Measurements from ENCODE around the gene LDLRAD4. TPM values are rescaled to one million over a fixed set of nuclear protein-coding genes. Genes with fewer than 3 reads are reported as not detected.

The LDLRAD4 gene
- total RNA-seq, 1 experiment from 2014 or later, result 1.7 TPM

DNA sequence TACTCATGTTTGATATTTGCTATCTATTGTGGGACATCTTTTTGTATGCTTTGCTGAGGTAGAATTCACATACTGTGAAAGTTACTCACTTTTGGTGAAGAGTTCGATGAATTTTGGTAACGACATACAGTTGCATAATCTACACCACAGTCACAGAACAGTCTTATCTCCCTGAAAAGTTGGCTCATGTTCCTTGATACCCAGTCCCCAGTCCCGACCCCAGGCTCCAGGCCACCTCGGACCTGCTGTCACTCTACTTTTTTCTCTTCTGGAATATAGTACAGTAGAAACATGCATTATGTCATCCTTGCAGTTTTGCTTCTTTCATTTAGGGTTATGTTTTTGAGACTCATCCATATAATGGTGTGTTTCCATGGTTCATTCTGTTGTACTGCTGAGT is 316.1 kb downstream of the LDLRAD4 start:
- Histone ChIP-seq H3K36me3 (ENCODE audit: low read depth) (no peaks in the 10 kb centered on the region), H2AFZ (no peak overlapping the region), H3K9me2 (ENCODE audit: insufficient read depth) (no peaks in the 10 kb centered on the region), H3K4me1 (replicated peaks; ENCODE audit: insufficient read depth) (no peaks in the 10 kb centered on the region), H3K4me3 (no peak overlapping the region), H3K27me3 (ENCODE audit: insufficient read depth, low read depth) (peaks cover 89% of the 10 kb centered on the region), H4K20me1 (ENCODE audit: insufficient read depth) (no peaks in the 10 kb centered on the region; the same call in 1 of the 2 replicates), H3F3A (ENCODE audit: insufficient read depth, low read depth) (no peaks in the 10 kb centered on the region), H3K79me2 (ENCODE audit: low read depth) (no peaks in the 10 kb centered on the region), H3K27ac (no peak overlapping the region), H3K4me2 (no peak overlapping the region), H3K9me3 (ENCODE audit: insufficient read depth, low read depth) (0 out of 2 replicates have a peak, but pooled peaks cover 5% of the 10 kb centered on the region)
- BruUV-seq (replicated peaks), result no TSS peak
- CTCF ChIA-PET, result no interaction called here
- POLR2A ChIA-PET (ENCODE audit: unreplicated experiment), result no interaction called here
- no peak for DNase-seq
- intact Hi-C loops (cut with micrococcal nuclease; ENCODE audit: unreplicated experiment), result loop anchor here (10.0 kb wide), 1 partner anchor 370 kb away; no protein-coding TSS in a partner anchor
- no peak for TF ChIP-seq EZH2 (IDR thresholded peaks at IDR 0.05; ENCODE audit: low read depth)
- TF ChIP-seq, protein P1, sequence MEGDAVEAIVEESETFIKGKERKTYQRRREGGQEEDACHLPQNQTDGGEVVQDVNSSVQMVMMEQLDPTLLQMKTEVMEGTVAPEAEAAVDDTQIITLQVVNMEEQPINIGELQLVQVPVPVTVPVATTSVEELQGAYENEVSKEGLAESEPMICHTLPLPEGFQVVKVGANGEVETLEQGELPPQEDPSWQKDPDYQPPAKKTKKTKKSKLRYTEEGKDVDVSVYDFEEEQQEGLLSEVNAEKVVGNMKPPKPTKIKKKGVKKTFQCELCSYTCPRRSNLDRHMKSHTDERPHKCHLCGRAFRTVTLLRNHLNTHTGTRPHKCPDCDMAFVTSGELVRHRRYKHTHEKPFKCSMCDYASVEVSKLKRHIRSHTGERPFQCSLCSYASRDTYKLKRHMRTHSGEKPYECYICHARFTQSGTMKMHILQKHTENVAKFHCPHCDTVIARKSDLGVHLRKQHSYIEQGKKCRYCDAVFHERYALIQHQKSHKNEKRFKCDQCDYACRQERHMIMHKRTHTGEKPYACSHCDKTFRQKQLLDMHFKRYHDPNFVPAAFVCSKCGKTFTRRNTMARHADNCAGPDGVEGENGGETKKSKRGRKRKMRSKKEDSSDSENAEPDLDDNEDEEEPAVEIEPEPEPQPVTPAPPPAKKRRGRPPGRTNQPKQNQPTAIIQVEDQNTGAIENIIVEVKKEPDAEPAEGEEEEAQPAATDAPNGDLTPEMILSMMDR (conservative IDR thresholded peaks at IDR 0.05), result no peak

- H4K20me1 ChIP-seq (ENCODE audit: insufficient read depth), result no peaks in the 10 kb centered on the region; the same call in 1 of the 2 replicates
- H3K27me3 ChIP-seq (ENCODE audit: insufficient read depth, low read depth), result peaks cover 97% of the 10 kb centered on the region
- no peaks in the 10 kb centered on the region for H3K36me3 ChIP-seq (ENCODE audit: low read depth)
- CTCF ChIA-PET, result no interaction called here
- no peaks in the 10 kb centered on the region for H3K9me2 ChIP-seq (ENCODE audit: insufficient read depth)
- H3K4me1 ChIP-seq (replicated peaks; ENCODE audit: insufficient read depth), result no peaks in the 10 kb centered on the region
- BruUV-seq (replicated peaks), result no TSS peak
- no peak overlapping the region for H3K27ac ChIP-seq
- intact Hi-C loops (cut with micrococcal nuclease; ENCODE audit: unreplicated experiment), result loop anchor here (10.0 kb wide), 1 partner anchor 372 kb away; no protein-coding TSS in a partner anchor
- 0 out of 2 replicates have a peak, but pooled peaks cover 5% of the 10 kb centered on the region for H3K9me3 ChIP-seq (ENCODE audit: insufficient read depth, low read depth)
- no peak overlapping the region for H2AFZ ChIP-seq
- no peak overlapping the region for H3K4me2 ChIP-seq
- H3K4me3 ChIP-seq, result no peak overlapping the region
- no peaks in the 10 kb centered on the region for H3F3A ChIP-seq (ENCODE audit: insufficient read depth, low read depth)
- POLR2A ChIA-PET (ENCODE audit: unreplicated experiment), result no interaction called here
- no peaks in the 10 kb centered on the region for H3K79me2 ChIP-seq (ENCODE audit: low read depth)
- no peak for DNase-seq
- TF ChIP-seq EZH2 (IDR thresholded peaks at IDR 0.05; ENCODE audit: low read depth), result no peak
- TF ChIP-seq, protein P1 (conservative IDR thresholded peaks at IDR 0.05), result no peak
These were observed 318.0 kb downstream of the LDLRAD4 start for GRCh38 chr18:13536578-13536977.

DNA sequence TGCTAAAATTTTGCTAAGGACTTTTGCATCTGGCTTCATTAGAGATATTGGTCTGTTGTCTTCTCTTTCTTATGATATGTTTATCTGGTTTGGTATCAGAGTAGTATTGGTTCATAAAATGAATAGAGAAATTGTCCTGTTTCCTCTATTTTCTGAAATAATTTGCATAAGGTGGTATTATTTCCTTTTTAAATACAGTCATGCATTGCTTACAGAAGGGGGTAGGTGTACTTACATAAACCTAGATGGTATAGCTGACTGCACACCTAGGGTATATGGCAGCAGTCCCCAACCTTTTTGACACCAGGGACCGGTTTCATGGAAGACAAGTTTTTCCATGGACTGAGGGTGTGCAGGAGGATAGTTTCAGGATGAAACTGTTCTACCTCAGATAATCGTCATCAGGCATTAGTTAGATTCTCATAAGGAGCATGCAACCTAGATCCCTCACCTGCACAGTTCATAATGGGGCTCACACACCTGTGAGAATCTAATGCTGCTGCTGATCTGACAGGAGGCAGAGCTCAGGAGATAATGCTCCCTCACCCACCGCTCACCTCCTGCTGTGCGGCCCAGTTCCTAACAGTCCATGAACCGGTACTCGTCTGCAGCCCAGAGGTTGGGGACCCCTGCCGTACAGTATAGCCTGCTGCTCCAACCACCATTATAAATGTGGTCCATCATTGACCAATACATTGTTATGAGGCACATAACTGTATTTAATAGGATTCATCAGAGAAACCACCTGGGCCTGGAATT is 318.6 kb downstream of the LDLRAD4 start:
- no peaks in the 10 kb centered on the region for H3K79me2 ChIP-seq (ENCODE audit: low read depth)
- H3F3A ChIP-seq (ENCODE audit: insufficient read depth, low read depth), result no peaks in the 10 kb centered on the region
- 0 out of 2 replicates have a peak, but pooled peaks cover 5% of the 10 kb centered on the region for H3K9me3 ChIP-seq (ENCODE audit: insufficient read depth, low read depth)
- DNase-seq, result no peak
- H3K4me2 ChIP-seq, result no peak overlapping the region
- intact Hi-C loops (cut with micrococcal nuclease; ENCODE audit: unreplicated experiment), result loop anchor here (10.0 kb wide), 1 partner anchor 372 kb away; no protein-coding TSS in a partner anchor
- TF ChIP-seq, protein P1 (conservative IDR thresholded peaks at IDR 0.05), result no peak
- TF ChIP-seq EZH2 (IDR thresholded peaks at IDR 0.05; ENCODE audit: low read depth), result no peak
- no peaks in the 10 kb centered on the region for H3K9me2 ChIP-seq (ENCODE audit: insufficient read depth)
- no peak overlapping the region for H3K27ac ChIP-seq
- CTCF ChIA-PET, result no interaction called here
- no peaks in the 10 kb centered on the region for H3K4me1 ChIP-seq (replicated peaks; ENCODE audit: insufficient read depth)
- H3K36me3 ChIP-seq (ENCODE audit: low read depth), result no peaks in the 10 kb centered on the region
- no TSS peak for BruUV-seq (replicated peaks)
- POLR2A ChIA-PET (ENCODE audit: unreplicated experiment), result interaction anchor here (0.6 kb wide), 1 partner anchor 261 kb away, joined by 5 read pairs; no protein-coding TSS in a partner anchor
- H3K4me3 ChIP-seq, result no peak overlapping the region
- peaks cover 97% of the 10 kb centered on the region for H3K27me3 ChIP-seq (ENCODE audit: insufficient read depth, low read depth)
- H2AFZ ChIP-seq, result no peak overlapping the region
- no peaks in the 10 kb centered on the region; the same call in 1 of the 2 replicates for H4K20me1 ChIP-seq (ENCODE audit: insufficient read depth)

All from PC-9 (cell line).